H7 (cell line): ENCODE results near the gene ADCY7. TPM values are rescaled to one million over a fixed set of nuclear protein-coding genes. Genes with fewer than 3 reads are reported as not detected.
A peak's percentile ranks its signal among the peaks of the same experiment; 100 is the strongest.
"Not testable (repeated sequence)": the region's sequence is repeated elsewhere in the genome, so short reads cannot be mapped to it uniquely, and the experiment has no call there.

Experiments used
- DNase-seq: peaks from one replicate; pipeline ENCODE4 v3.0.0; 2012
- H3K27me3 ChIP-seq: 2 replicates; pipeline ENCODE4 v1.6.0; 2011; ENCODE audit warnings: mild to moderate bottlenecking, low read length; ENCODE audit not compliant: control insufficient read depth, insufficient read depth
- H3K36me3 ChIP-seq: replicated peaks from 2 replicates; pipeline ENCODE4 v1.5.1; 2011; ENCODE audit warnings: low read length; ENCODE audit not compliant: control insufficient read depth, insufficient read depth
- H3K4me3 ChIP-seq: 2 replicates; pipeline ENCODE4 v1.5.1; 2011; ENCODE audit warnings: low read depth, mild to moderate bottlenecking, control low read depth, low read length, moderate library complexity; ENCODE audit not compliant: insufficient read depth
- total RNA-seq: library from RNA; depleted of rRNA; stranded (reverse); fragments of >200 nt; shearing (Covaris generic); gene quantifications from 2 replicates; pipeline ENCODE4 v1.2.3, GENCODE V29; 2014

Gene ADCY7
- total RNA-seq, 1 experiment from 2014 or later: 2.5 TPM

DNA sequence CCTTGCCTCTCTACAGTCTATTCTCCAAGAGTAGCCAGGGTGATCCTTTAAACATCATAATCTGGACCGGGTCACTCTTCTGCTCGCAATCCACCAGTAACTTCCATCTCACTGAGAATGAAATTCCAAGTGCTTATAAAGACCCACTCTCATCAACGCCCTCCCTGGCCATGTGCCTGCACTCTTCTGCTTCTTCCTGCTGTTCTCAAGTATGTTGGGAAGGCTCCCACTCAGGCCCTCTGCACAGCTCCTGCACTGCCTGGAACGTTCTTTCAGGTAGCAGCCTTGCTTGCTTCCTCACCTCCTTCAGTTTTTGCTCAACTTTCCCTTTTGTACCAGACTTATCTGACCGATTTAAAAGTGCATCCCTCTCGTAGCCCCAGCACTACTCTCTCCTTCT lies 58.0 kb downstream of the ADCY7 start:
- Histone ChIP-seq H3K27me3 (no peaks in the 10 kb centered on the region), H3K36me3 (peaks cover 21% of the 10 kb centered on the region), H3K4me3 (no peak overlapping the region)
- no peak for DNase-seq

DNA sequence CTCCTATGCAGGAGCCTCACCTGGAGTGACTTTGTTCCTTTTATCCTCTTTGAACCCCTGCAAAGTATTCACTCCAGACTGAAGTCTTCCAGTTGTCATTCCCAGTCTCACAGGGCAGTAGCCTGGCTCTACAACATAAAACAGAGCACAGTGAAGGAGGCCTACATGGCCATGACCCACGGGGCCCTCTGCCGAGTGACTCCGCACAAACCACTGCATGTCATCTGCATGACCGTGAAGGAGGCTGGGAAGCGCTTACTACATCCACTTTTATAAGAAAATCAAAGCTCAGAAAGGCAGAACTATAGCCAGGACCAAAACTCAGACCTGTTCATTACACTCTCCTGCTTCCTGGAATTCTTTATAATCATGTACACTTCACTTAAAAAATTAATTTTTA lies 59.9 kb downstream of the ADCY7 start:
- peaks cover 7% of the 10 kb centered on the region for H3K36me3 ChIP-seq
- H3K27me3 ChIP-seq: no peaks in the 10 kb centered on the region
- DNase-seq: no peak
- H3K4me3 ChIP-seq: no peak overlapping the region

DNA sequence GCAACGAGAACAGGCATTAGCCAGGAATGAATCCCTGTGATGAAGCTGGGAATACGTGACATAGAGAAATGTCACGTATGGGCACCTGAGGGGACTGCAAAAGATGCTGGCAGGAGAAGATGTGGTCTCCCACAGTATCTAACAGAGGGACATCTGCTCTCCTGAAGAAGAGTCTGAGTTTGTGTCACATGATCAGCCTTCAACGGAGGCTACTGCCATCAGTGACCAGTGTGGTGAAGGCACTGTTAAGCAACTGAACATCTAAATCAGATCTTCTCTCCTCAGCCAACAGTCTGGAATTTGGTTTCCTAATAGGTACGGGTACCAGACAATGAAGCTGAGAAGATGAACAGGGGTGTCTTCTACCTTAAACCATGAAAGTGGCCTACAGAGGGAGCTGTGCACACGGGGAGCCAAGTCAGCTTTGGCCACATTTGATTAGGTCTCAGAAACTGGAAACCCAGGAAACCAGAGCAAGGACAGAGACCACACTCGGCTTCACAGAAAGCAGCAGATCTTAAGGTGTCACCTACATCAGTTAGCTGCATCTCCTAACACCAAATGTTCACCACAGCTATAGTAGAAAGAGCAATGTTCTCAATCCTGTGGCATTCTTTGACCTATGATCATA lies 60.6 kb downstream of the ADCY7 start:
- Histone ChIP-seq H3K27me3 (no peaks in the 10 kb centered on the region), H3K36me3 (peaks cover 7% of the 10 kb centered on the region), H3K4me3 (no peak overlapping the region)
- peak; percentile 56 for DNase-seq

DNA sequence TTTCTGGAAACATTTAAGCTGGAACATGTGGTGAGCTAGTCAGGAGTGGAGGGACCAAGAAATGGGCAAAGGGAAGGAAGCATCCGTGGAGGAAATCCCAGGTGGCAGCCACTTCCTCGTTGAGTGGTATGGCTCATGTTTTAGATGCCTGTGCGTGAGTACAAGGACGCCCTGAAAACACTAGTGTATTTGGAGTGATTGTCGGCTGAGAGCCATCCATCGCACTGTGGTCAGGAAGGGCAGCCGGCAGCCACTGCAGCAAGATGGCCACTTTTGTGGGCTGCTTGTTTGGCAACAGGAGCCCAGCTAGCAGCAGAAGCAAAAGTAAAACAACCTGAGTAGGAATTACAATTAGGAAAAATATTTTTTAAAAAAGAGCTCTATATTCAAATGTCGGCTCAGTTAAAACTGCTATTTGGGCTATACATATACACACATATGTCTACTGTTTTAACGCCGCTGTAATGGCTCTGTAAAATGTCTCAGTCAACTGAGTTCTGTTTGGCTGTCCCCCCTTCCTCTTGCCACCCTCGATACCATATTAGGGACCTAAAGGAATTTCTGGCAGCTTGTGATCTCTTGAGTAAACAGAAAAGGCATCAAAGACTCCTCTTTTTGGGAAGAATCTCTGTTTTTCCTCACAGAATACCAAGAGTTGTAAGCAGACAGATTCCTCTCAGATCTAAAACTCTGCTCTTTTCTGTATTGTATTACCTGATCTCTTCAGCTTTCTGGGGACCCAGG lies 63.3 kb downstream of the ADCY7 start:
- H3K4me3 ChIP-seq: no peak overlapping the region
- no peaks in the 10 kb centered on the region for H3K27me3 ChIP-seq
- peaks cover 8% of the 10 kb centered on the region for H3K36me3 ChIP-seq
- DNase-seq: no peak

DNA sequence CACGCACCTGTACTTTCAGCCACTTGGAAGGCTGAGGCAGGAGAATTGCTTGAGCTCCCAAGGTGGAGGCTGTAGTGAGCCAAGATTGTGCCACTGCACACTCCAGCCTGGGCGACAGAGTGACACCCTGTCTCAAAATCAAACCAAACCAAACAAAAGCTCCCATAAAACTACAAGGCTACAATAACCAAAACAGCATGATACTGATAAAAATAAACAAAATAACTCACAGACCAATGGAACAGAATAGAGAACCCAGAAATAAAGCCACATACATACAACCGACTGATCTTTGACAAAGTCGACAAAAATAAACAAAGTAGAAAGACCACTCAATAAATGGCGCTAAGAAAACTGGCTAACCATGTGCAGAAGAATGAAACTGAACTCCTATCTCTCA lies 65.2 kb downstream of the ADCY7 start:
- no peak for DNase-seq
- Histone ChIP-seq H3K27me3 (no peaks in the 10 kb centered on the region), H3K4me3 (no peak overlapping the region), H3K36me3 (peaks cover 10% of the 10 kb centered on the region)

DNA sequence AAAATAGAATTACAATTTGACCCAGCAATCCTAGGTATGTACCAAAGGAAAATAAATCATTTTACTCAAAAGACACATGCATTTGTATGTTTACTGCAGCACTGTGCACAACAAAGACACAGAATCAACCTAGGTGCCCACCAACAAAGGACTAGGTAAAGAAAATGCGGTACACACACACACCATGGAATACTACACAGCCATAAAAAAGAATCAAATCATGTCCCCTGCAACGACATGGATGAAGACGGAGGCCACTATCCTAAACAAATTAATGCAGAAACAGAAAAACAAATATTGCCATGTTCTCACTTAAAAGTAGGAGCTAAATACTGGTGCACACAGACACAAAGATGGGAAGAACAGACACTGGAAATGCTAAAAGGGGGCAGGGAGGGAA lies 66.2 kb downstream of the ADCY7 start:
- Histone ChIP-seq H3K27me3 (no peaks in the 10 kb centered on the region), H3K4me3 (no peak overlapping the region), H3K36me3 (peaks cover 8% of the 10 kb centered on the region)
- no peak for DNase-seq

DNA sequence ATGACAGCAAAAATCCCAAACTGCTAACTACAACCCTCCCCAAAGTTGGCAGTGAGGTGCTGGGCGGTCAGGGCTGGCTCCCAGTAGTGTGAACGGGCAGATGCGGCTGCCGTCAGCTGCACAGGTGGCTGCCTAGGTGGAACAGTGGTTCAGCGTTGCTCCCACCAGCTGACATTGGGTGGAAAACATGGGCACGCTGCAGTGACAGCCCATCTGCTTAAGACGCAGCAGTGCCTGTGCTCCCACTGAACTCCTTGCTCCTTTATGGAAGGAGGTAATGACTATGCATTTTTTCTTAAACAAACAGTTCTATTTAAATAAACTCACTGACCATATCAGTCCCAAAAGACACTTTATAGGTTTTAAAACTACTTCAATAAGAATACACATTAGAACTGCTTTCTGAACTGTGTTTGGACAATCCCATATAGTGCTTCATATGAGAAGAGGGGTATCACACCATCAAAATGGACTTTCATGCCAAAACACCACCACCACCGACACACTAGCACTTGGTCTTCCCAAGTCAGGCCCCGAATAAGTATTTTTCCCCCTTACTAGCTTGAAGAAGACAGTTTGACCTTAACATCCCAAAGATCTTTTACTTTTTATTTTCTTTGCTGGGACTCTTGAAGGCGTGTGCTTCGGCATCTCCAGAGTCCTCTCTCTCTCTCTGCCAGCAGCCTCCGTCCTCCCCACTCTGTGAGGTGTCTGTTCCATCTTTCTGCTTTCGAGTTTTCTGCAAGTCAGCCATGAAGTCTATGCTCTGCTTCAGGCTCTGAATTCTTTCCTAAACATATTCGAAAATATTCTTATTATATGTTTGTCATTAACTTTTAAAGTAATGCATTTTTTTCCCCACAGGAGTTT lies 68.0 kb downstream of the ADCY7 start:
- no peaks in the 10 kb centered on the region for H3K27me3 ChIP-seq
- DNase-seq: no peak
- H3K4me3 ChIP-seq: no peak overlapping the region
- peaks cover 10% of the 10 kb centered on the region for H3K36me3 ChIP-seq

DNA sequence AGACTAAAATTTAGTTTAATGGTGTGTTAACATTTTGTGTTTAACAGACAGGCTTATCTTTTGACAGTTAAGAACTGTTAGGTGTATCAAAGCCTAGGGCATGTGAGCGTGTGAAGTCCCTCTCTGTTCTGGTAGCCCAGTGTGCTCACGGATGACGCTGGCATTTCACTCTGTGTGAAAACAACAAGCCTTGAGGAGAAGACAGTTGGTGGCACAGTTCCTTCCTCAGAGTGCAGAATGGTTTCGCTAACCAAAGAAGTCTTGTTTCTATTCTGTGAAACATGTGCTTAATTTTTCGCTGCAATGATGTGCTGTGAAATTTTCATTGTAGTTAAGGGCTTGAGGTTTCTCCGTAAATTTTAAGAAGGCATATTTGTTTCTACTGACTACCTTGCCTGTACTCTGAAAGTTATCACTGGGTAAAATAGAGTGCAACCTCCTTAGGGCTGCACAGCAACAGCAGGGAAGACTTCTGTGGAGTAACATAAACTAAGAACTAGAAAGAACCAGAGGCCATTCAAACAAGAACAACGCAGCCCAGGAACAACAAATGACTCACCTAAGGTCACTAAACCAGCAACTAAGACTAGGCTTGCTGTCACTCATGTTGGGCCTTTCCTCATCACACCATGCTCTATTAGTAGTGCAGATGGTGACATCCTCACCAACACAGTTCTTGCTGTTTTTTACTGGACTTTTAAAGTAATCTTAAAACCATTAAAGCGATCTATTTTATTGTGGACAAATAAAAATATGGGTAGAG lies 69.0 kb downstream of the ADCY7 start:
- no peaks in the 10 kb centered on the region for H3K27me3 ChIP-seq
- H3K4me3 ChIP-seq: no peak overlapping the region
- H3K36me3 ChIP-seq: peaks cover 10% of the 10 kb centered on the region
- DNase-seq: no peak

DNA sequence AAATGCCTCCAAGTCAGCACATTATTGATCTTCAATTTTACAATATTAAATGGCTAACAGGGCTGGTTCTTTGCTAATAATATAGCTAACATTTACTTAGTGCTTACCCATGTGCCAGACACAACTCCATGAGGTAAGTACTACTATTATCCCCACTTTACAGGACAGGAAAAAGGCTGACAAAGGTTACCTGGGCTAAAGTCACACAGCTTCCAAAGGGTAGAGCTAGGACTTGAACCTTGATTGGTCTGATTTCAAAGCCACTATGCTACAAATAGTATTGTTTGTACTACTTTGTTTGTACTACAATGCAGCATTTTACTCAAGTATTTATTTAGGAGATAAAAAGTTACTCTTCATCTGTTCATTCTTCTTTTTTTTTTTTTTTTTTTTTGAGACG lies 70.5 kb downstream of the ADCY7 start:
- Histone ChIP-seq H3K36me3 (peaks cover 10% of the 10 kb centered on the region), H3K27me3 (no peaks in the 10 kb centered on the region), H3K4me3 (no peak overlapping the region)
- no peak for DNase-seq

DNA sequence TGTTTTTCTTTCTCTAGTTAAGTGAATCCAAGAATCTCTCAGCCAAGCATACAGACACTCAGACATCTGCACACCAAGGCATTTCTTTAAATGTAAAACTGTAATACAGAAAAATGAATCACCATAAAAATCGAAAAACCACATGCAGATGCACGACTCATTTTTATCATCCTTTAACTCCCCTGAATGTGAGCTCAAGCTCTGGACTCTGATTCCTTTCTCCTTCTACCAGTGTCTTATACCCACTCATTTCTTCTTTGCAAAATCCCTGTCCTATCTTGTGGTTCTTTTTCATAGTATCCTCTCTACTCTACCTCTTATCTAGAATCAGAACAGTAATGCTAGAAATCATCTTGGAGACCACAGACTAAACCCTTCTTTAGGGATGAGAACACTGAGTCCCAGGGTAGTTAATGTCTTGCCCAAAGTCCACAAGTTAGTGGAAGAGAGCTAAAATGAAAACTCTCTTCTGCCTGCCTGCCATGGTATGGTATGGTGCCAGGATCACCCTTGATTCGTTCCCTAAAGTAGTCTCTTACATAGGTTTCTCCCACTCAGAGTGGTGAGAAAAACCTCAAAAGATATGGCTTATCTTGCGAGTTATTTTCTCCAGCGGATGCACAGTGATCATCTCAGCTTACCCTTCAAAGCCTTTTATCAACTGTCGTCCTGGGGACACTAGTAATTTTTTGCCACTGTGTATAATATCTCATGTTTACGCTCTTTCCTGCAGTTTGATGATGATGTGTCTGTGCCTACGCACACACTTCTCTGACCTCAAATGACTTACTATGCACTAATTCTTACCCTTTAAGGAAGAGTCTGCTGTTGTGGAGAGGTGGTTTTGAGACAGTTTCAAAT lies 72.2 kb downstream of the ADCY7 start:
- no peak for DNase-seq
- Histone ChIP-seq H3K27me3 (no peaks in the 10 kb centered on the region), H3K4me3 (no peak overlapping the region), H3K36me3 (peaks cover 8% of the 10 kb centered on the region)

DNA sequence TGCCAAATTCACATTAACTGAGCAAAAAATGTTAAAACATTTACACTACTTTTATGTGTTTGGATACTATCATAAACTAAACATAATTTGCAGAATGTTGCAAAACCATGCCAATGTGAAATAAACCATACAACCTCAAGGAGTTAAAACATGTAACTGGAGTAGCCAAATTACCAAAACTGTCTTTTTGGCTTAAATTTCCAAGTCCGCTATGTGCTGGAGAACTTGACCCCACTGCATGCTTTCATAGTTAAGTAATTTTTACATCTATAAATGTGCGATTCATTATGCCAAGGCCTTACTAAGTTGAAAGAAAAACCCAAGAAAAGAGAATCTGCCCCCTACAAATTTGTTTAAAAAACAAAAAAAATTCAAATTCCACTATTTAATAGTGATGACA lies 74.2 kb downstream of the ADCY7 start:
- DNase-seq: no peak
- peaks cover 3% of the 10 kb centered on the region for H3K36me3 ChIP-seq
- H3K27me3 ChIP-seq: no peaks in the 10 kb centered on the region
- H3K4me3 ChIP-seq: no peak overlapping the region

DNA sequence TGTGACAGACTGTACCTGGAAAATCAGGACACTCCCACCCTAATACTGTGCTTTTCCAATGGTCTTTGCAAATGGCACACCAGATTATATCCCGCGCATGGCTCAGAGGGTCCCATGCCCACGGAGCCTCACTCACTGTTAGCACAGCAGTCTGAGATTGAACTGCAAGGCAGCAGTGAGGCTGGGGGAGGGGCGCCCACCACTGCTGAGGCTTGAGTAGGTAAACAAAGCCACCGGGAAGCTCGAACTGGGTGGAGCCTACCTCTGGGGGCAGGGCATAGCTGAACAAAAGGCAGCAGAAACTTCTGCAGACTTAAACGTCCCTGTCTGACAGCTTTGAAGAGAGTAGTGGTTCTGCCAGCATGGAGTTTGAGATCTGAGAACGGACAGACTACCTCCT lies 77.2 kb downstream of the ADCY7 start:
- H3K36me3 ChIP-seq, H3K4me3 ChIP-seq, DNase-seq, H3K27me3 ChIP-seq: not testable (repeated sequence)

DNA sequence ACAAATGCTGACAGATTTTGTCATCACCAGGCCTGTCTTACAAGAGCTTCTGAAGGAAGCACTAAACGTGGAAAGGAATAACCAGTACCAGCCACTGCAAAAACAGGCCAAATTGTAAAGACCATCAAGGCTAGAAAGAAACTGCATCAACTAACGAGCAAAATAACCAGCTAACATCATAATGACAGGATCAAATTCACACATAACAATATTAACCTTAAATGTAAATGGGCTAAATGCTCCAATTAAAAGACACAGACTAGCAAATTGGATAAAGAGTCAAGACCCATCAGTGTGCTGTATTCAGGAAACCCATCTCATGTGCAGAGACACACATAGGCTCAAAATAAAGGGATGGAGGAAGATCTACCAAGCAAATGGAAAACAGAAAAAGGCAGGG lies 78.9 kb downstream of the ADCY7 start:
- H3K36me3 ChIP-seq, DNase-seq, H3K4me3 ChIP-seq, H3K27me3 ChIP-seq: not testable (repeated sequence)

DNA sequence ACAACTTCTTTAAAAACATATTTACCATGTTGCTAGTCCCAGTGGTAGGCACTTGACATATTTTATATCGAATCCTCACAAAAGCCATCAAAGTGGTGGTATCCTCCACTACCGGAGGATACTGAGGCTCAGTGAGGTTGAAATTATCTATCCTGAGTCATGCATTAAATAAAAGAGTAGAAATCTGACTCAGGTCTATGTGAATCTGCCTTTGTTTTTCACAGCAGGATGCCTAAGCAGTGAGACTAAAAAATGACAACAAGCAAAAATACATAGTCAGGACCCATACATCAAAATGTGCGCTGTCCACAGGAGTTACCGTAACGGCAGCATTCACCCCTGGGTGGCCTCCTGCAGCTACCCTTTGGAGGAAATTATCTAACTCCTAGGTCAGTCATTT lies 84.8 kb downstream of the ADCY7 start:
- DNase-seq: no peak
- H3K36me3 ChIP-seq: peaks cover 10% of the 10 kb centered on the region
- H3K27me3 ChIP-seq: no peaks in the 10 kb centered on the region
- H3K4me3 ChIP-seq: no peak overlapping the region
